Measurements from ENCODE around the gene FGF22.

DNA sequence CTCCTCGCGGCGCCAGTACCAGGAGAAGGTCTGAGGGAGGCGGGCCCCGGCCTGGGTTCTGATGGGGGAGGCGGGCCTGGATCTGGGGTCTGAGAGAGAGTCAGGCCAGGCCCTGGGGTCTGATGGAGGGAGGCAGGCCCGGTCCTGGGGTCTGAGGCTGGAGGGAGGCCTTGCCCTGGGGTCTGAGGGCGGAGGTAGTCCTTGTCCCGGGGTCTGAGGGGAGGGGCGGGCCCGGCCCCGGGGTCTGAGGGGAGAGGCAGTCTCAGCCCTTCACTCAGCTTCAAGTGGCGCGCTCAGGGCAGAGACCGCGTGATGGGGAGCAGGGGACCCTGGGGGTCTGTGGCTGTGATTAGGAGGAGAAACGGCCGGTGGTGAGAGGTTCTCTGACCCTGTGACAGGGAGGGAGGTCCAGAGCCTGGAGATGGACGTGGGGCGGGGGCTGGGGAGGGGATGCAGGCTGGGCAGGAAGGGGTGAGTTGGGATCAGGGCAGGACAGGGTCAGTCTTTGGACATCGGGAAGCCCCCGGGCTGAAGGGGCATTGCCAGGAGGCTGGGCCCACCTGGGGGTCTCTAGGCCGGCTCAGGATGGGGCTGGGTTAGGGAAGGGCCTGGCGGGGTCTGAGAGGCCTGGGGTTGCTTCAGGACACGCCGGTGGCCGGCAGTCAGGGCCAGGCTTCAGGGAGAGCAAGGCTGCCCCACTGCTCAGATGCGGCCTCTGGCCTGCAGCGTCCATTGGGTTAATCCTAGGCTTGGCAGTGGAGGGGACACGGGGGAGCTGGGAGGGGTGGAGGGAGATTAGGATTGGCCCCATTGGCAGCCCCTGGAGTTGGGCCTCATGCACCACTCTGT is 31.3 kb upstream of the FGF22 start:
- TF ChIP-seq CTCF (IDR thresholded peaks at IDR 0.05; ENCODE audit: poor library complexity, severe bottlenecking) (no peak), EZH2 (IDR thresholded peaks at IDR 0.05; ENCODE audit: borderline replicate concordance, insufficient read depth, low read length, poor library complexity, severe bottlenecking) (no peak), POLR2AphosphoS5 (IDR thresholded peaks at IDR 0.05) (no peak), EP300 (conservative IDR thresholded peaks at IDR 0.05; ENCODE audit: poor library complexity, severe bottlenecking) (no peak), RAD21 (conservative IDR thresholded peaks at IDR 0.05) (no peak), TAF1 (IDR thresholded peaks at IDR 0.05; ENCODE audit: low read depth) (no peak), SMC3 (conservative IDR thresholded peaks at IDR 0.05; ENCODE audit: poor library complexity) (no peak), MXI1 (conservative IDR thresholded peaks at IDR 0.05; ENCODE audit: poor library complexity, severe bottlenecking) (no peak)
- TF ChIP-seq, protein P1, sequence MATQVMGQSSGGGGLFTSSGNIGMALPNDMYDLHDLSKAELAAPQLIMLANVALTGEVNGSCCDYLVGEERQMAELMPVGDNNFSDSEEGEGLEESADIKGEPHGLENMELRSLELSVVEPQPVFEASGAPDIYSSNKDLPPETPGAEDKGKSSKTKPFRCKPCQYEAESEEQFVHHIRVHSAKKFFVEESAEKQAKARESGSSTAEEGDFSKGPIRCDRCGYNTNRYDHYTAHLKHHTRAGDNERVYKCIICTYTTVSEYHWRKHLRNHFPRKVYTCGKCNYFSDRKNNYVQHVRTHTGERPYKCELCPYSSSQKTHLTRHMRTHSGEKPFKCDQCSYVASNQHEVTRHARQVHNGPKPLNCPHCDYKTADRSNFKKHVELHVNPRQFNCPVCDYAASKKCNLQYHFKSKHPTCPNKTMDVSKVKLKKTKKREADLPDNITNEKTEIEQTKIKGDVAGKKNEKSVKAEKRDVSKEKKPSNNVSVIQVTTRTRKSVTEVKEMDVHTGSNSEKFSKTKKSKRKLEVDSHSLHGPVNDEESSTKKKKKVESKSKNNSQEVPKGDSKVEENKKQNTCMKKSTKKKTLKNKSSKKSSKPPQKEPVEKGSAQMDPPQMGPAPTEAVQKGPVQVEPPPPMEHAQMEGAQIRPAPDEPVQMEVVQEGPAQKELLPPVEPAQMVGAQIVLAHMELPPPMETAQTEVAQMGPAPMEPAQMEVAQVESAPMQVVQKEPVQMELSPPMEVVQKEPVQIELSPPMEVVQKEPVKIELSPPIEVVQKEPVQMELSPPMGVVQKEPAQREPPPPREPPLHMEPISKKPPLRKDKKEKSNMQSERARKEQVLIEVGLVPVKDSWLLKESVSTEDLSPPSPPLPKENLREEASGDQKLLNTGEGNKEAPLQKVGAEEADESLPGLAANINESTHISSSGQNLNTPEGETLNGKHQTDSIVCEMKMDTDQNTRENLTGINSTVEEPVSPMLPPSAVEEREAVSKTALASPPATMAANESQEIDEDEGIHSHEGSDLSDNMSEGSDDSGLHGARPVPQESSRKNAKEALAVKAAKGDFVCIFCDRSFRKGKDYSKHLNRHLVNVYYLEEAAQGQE (IDR thresholded peaks at IDR 0.05; ENCODE audit: borderline replicate concordance): no peak
